Hindlimb muscle (tissue), 1 donor: Measurements from ENCODE around the gene BID. TPM values are rescaled to one million over a fixed set of nuclear protein-coding genes. Genes with fewer than 3 reads are reported as not detected.

Experiments used
- DNase-seq: peaks from one replicate; pipeline ENCODE4 v3.0.0-alpha.2; 2013
- polyA plus RNA-seq: library from polyadenylated mRNA; unstranded; fragments of 120-200 nt; gene quantifications from one replicate; pipeline ENCODE4 v1.2.1, GENCODE V29; 2013; ENCODE audit not compliant: insufficient read length

BID gene
- polyA plus RNA-seq, 1 donor, result 21.2 TPM

DNA sequence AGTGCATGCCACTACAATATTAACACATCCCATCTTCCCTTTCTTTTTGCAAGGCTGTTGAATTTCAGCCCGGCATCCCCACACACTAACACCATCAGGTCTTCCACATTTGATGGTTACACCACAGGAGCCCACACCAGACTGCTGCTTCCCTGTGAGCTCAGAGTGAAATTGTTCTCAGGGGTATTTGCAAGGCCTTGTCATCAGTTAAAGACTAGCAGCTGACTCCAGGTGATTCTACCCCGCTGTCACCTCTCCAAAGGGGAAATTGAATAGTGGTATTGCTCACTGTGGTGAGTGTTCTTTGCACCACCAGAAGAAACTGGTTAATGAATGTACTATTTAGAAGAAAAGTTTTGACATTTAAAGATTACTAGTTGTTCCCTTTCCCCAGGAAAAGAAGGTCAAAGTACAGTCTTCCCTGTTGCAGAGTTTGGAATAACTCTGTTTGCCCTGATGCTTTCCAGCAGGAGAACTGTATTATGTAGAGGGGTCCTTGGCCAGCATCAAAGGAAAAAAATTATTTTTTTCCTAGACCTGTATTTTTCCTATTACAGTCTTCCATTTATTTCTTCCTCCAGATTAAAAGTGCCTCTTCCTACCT is 41.9 kb downstream of the BID start:
- DNase-seq, result no peak

DNA sequence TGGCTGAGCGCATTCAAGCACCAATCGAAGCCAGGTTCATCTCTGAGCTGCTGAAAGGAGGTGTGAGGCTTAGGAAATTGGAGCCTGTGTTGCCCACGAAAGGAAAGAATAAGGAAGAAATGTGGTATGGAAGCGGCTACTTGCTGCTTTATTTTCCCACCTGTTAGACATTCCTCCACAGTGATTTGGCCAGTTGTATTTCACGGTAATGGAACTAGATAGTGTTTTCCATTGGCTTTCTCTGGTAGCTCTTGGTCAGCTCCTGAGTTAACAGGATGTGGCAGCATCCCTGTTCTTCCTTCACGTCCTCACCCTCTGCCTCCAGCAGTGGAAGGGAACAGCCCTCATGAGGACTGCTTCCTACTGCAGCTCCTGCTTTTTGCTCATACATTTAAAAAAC is 44.7 kb downstream of the BID start:
- DNase-seq, result no peak

DNA sequence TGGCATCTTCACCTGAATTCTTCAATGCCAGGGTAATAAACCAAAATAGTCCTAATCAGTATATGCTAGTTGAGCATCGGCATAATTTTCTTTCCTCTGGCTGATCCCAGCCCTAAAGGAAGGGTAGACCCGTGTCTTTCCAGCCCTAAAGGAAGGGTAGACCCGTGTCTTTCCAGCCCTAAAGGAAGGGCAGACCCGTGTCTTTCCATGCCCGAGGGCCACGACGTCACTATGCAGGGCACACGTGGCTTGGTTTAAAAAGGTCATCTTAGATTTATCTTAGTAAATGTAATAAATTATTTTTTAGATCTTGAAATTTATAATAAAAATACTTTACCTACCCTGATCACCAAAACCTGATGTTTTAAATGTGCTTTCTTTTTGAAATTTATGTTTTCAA is 45.5 kb downstream of the BID start:
- DNase-seq, result no peak

DNA sequence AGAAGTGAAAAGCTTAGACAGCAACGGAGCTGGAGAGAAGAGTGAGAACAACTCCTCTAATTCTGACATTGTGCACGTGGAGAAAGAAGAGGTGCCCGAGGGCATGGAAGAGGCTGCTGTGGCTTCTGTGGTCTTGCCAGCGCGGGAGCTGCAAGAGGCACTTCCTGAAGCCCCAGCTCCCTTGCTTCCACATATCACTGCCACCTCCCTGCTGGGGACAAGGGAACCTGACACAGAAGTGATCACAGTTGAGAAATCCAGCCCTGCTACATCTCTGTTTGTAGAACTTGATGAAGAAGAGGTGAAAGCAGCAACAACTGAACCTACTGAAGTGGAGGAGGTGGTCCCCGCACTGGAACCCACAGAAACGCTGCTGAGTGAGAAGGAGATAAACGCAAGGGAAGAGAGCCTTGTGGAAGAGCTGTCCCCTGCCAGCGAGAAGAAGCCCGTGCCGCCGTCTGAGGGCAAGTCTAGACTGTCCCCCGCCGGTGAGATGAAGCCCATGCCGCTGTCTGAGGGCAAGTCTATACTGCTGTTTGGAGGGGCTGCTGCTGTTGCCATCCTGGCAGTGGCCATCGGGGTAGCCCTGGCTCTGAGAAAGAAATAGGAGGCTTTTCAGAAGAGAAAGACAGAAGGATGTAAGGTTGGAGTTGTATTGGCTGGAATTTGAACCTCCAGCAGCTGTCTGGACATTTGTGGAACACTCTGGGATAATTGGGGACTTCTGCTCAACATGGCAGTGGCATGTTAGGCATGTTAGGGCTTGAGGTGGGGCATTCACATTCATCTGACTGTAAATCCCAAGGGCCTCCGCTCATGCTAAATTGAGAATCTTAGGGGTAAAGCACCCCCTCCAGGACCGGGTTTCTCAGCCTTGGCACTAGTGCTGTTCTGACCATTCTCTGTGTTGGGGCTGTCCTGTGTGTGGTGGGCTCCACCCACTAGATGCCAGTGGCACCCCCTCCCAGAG is 47.1 kb downstream of the BID start:
- DNase-seq, result no peak

DNA sequence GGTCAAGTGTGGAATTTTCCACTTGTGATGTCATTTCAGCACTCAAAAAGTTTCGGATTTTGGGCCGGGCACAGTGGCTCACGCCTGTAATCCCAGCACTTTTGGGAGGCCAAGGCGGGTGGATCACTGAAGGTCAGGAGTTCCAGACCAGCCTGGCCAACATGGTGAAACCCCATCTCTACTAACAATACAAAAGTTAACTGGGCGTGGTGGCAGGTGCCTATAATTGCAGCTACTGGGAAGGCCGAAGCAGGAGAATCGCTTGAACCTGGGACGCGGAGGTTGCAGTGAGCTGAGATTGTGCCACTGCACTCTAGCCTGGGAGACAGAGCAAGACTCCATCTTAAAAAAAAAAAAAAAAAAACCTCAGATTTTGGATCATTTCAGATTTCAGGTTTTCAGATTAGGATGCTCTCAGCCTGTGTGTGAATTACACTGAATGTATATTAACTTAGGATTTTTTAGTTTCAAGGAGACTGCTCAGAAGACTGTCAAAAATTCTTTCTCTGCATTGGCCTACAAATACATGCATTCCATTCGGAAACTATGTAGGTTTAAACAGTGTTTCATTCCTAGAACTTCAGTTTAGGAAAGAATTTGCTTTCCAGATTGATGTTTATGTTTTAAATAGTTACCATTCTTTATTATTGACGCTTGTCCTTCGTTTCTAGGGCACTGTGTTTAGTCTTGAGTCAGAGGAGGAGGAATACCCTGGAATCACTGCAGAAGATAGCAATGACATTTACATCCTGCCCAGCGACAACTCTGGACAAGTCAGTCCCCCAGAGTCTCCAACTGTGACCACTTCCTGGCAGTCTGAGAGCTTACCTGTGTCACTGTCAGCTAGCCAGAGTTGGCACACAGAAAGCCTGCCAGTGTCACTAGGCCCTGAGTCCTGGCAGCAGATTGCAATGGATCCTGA is 48.0 kb downstream of the BID start:
- DNase-seq, result no peak

DNA sequence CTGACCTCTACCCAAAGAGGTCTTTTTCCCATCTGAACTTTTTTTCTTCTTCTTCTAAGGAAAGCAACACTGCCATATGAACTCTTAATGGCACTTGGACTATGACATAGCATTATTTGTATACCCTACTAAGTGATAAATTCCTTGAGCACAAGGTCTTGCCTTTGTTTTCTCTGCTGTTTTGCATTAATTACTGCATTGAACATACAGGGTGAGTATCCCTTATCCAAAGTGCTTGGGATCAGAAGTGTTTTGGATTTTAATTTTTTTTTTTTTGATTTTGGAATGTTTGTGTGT is 48.8 kb downstream of the BID start:
- DNase-seq, result no peak

DNA sequence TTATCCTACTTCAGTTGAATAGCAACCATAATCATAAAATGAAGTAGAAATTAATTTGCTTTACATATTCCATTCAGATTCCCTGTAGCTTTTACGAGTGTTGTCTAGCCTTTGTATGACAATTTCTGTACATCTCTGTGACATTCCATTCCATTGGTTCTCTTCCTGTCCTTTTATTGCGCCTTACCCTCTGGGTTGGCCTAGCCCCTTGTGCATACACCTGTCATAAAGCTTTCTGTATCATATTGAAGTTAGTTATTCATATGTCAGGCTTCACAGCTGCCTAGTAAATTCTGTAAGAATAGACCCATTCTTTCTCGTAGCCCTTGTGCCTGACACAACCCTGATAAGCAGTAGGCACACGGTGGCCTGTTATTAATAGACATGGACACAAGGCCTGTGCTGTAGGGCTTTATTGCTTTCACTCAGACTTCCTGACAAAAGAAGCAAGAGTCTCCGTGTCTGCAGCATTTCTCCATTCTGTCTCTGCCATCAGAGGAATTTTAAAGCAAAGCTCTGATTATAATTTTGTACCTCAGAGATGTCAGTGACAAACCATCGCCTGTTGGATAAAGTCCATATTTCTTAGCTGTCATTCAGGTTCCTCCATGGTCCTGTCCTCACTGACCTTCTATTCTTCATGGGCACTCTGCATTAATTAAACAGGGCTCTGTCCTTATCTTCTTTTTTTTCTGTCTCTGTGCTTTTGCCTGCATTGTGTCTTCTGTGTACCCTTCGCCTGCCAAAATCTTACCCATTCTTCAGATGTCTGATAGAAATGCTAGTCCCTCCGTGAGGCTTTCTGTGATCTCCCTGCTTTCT is 49.4 kb downstream of the BID start:
- no peak for DNase-seq

DNA sequence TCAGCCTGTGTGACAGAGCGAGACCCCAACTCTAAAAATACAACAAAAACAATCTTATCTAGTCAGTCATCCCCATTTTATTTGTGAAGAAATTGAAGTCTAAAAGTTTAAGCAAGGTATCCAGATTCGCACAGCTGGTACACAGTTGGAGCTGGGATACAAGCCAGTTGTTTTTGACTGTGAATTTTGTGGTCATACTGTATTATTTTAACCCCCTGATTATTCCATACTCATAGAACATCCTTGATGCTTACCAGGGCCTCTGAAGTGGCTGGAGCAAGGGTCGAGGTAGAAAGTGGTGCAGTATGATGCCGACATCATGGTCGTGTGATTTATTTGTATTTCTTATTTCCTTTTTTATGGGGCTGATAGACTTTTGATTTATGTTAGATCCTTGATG is 50.0 kb downstream of the BID start:
- DNase-seq, result no peak

DNA sequence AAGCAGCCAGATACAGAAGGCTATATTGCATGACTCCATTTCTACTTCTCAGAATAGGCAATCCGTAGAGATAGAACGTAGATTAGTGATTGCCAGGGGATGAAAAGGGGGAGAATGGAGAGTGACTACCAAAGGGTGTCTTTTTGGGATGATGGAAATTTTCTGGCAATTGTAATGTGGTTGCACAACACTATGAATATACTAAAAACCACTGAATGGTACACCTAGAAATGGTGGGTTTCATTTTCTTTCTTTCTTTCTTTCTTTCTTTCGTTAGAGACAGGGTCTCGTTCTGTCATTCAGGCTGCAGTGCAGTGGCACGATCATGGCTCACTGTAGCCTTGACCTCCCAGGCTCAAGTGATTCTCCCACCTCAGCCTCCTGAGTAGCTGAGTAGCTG is 54.4 kb downstream of the BID start:
- no peak for DNase-seq

DNA sequence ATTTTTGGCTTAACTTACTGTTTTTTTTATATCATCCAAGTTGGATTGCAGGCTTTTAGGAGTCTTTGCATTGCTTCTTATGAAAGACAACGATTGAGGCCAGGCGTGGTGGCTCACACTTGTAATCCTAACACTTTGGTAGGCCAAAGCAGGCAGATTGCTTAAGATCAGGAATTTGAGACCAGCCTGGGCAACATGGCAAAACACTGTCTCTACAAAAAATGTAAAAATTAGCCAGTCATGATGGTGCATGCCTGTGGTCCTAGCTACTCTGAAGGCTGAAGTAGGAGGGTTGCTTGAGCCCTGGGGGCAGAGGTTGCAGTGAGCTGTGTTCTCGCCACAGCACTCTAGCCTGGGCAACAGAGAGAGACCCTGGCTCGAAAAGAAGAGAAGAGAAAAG is 56.6 kb downstream of the BID start:
- no peak for DNase-seq

DNA sequence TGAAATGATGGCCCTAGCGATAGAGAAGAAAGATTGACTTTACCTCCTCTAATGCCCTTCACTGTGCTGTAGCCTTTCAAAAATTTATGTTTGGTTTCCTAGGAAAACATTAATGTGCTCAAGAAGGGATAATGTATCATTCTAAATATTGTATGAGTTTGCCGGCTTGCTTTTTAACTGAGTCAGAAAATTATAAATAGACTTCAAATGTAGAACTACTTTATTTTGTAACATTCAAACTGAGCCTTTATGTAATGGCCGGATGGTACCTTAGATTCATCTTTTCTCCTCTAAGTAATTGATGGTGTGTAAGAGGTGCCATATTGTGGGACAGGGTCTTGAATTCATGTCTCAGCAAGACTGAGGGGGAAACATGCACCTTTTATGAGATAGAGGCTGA is 57.7 kb downstream of the BID start:
- DNase-seq, result no peak

DNA sequence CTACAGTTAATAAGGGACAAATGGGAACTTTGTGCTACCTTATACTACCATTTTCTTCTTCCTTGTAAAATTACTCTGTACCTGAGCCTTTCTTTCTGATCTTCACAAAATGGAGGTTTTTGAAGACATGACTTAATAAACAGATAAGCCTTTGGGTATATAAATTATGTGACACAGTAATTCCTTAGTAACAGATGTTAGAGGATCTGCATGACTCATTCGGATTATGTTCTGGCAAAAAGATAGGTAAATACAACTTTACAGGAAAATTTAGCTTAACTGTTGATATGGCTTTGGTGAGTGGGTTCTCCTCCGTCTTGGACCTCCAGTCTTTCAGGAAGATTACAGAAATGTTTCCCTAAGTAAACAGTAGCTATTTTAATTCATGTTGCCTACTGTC is 61.8 kb downstream of the BID start:
- DNase-seq, result no peak

DNA sequence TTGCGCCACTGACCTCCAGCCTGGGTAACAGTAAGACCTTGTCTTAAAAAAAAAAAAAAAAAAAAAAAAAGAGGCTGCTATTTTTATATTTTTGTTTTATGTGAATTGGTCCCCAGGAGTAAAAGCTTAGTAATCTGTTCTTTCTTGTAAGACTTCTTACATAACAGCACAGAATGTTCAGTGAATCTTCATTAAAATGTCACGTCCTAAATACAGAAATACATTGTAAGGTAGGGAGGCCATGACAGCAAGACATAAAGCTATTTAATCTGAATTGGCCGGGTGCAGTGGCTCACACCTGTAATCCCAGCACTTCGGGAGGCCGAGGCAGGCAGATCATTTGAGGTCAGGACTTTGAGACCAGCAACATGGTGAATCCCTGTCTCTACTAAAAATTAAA is 64.2 kb downstream of the BID start:
- no peak for DNase-seq

DNA sequence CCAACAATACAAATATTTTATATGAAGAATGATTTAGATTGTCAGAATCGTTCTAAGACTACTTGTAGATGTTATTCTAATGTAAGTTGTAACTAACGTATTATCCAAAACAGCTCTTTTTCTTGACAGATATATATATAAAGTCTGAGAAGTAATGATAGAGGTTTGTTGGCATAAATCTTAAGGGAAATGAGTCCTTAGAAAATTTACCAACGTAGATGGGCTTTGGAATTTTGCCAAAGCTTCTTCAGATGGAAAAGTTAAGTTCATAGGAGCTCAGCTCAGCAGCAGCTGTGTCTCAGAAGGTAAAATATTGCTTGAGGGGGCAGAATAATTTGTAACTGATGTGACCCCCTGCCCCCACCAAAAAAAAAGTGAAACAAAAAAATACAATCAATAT is 66.7 kb downstream of the BID start:
- DNase-seq, result no peak

DNA sequence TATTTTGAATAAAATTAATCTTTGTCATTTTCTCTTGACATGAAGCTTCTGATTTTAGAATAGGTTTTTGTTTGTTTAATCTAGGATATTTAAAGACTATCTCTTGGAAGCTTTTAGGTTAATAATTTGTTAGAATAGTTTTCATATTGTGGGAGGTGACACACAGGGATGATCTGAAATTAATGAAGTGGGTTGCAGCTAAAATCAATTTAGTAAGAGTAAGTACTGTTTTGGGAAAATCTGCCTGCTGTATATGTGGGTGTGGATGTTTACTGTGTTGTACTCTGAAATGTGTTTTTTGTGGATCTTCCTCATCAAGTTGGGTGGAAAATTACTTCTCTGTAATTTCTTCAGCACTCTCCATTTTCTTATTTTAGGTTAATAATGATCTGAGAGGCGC is 67.3 kb downstream of the BID start:
- no peak for DNase-seq

DNA sequence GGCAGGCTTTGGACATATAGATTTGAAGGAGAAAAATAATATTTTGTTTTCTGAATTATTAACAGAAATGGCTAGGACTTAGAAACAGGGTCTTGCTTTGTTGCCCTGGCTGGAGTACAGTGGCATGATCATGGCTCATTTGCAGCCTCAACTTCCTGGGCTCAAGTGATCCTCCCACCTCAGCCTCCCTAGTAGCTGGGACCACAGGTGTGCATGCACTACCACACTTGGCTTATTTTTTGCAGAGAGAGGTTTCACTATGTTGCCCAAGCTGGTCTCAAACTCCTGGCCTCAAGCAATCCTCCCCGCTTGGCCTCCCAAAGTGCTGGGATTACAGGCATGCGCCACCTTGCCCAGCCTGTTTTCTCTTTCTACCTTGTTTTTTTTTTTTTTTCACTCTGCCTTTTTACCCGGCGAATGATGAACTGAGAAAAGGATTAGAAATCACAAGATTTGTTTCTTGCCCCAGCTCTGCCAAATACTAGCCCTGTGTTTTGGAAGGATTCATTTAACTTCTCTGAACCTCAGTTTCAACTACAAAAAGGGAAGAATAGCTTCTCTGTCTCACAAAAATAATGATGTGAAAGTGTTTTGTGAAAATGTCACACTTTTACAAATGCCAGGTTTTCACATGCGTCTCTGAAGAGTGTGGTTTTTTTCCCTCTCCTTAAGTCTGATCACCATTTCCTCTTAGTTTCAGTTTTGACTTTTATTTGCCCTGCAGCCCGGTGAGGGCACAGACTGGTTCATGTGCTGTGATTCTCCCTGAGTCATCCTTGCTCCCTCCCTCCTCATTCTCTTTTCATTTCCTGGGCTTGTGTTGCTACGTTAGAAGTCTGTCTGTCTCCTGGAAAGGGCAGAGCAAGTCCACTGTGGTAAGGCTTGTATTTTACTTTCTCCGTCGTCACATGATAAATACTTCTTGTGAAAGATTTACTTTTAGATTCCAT is 68.0 kb downstream of the BID start:
- DNase-seq, result peak; percentile 28

DNA sequence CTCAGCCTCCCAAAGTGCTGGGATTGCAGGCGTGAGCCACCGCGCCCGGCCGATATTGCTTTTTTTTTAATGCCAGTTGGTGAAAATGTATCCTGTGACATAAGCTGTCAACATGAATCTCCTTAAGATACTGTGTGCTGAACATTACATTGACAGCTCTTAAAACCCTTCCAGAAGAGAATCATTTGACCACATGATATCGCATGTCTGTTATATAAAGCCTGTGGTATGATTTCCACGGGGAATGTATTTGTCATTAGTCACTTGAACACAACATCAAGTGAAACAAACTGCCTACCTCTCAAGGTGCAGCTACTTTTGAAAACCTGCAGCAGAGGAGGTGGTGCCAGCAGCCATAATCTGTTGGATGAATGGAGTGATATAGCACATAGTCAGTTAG is 68.7 kb downstream of the BID start:
- no peak for DNase-seq

DNA sequence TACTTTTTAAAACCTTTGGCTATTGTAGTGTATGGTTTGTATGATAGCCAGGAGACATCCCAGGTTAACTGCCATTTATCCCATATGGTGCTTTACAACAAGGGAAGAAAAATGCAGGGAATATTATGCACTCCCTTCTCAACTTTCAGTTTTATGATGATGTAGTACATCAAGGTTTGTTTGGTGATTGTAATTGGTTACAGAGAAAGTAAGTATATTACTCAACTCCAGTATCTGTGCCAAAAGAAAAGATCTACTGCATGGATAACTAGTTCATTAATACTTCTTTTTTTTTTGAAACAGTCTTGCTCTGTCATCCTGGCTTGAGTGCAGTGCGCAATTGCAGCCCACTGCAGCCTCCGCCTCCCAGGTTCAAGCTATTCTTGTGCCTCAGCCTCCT is 70.5 kb downstream of the BID start:
- DNase-seq, result no peak

DNA sequence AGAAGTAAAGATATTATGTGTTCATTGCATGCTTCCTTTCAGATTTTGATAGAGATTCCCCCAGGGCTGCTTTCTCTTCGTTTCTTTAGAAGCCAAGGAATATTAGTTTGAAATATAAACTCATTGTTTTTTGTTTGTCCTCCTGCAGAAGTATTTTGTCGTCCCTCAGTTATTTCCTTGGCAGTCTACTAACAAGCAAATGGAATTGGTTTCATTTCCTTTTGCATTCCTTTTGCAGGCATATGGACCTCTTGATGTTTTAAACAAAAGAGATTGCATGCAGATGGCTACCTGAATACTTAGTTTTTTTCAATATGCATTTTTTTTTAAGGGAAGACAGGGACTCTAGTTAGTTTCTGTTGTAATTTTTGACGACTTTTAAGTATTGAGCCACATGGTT is 73.5 kb downstream of the BID start:
- no peak for DNase-seq

DNA sequence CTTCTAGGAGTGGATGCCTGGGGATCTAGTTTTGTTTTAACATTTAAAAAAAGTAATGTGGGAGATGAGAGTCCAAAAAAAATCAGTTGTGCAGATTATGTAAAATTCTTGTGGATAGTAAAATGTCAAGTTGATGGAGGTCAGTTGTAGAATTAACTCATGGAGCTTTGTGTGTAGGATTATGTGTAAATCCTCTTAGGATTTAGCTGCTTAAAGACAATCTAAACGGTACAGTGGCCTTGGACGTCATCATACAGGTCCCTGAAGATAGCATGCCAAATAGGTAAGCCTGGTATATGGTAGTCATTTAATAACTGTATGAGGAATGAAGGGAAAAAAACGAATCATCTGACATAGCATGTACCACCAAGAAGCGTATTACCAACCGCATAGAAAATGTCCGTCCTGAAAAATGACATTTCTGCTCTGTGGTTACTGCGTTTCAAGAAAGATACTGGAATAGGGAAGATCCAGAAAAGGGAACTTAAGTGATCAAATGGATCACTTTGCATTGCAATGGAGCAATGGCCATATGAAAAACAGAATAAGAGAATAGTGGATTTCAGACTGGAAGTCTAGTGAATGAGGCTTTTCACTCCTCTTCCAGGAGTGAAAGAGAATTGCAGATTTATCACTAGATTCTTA is 74.5 kb downstream of the BID start:
- DNase-seq, result no peak

DNA sequence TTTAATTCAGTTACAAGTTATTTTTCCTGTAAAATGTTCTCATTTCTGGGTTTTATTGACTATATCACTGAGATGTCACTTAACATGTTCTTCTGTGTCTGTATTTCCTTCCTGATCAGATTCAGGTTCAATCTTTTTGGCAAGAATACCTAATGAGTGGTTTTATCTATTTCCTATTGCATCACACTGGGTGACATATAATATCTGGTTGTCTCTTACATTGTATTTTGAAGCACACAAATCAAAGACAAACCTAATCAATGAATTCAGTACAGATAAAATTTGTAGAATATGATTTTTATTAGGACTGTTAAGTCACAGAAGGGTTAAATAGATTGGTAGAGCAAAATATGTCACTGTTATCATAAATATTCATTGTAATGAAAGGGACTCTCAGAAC is 75.3 kb downstream of the BID start:
- no peak for DNase-seq
